Measurements from ENCODE around the gene PRKD1. TPM values are rescaled to one million over a fixed set of nuclear protein-coding genes. Genes with fewer than 3 reads are reported as not detected.

The PRKD1 gene
- total and polyA plus RNA-seq, 2 experiments from 2014 or later = 7.5 to 16.5 TPM

DNA sequence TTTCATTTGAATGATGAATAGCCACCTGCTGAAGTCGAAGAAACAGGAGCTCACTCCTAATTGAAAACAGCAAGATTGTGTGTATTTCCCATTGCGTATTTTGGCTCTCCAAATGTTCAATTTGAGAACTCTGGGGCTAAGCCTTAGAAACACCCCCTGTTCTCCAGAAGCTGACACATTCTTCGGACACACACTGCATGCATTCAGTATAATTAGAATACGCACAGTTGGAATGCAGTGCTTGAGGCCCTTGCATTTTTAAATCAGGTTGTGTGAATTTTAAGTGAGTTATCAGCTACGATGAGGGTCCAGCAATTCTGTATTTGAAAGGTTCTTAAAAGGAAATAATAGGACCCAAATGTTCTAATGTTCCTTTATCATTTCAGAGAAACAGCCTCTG lies 103.8 kb downstream of the PRKD1 start:
- Histone ChIP-seq H4K20me1 (ENCODE audit: insufficient read depth, poor library complexity, severe bottlenecking) (no peaks in the 10 kb centered on the region), H3K4me2 (no peak overlapping the region), H3K36me3 (replicated peaks; ENCODE audit: insufficient read depth, low read depth) (no peaks in the 10 kb centered on the region), H3K27me3 (no peaks in the 10 kb centered on the region), H3K79me2 (peaks cover 4% of the 10 kb centered on the region), H3K9me3 (ENCODE audit: low read depth) (no peaks in the 10 kb centered on the region), H3K9me2 (replicated peaks; ENCODE audit: insufficient read depth) (no peaks in the 10 kb centered on the region), H3K4me3 (no peak overlapping the region), H3K4me1 (ENCODE audit: insufficient read depth) (peaks cover 11% of the 10 kb centered on the region), H3K27ac (no peak overlapping the region), H2AFZ (no peak overlapping the region)
- TF ChIP-seq, protein P1, sequence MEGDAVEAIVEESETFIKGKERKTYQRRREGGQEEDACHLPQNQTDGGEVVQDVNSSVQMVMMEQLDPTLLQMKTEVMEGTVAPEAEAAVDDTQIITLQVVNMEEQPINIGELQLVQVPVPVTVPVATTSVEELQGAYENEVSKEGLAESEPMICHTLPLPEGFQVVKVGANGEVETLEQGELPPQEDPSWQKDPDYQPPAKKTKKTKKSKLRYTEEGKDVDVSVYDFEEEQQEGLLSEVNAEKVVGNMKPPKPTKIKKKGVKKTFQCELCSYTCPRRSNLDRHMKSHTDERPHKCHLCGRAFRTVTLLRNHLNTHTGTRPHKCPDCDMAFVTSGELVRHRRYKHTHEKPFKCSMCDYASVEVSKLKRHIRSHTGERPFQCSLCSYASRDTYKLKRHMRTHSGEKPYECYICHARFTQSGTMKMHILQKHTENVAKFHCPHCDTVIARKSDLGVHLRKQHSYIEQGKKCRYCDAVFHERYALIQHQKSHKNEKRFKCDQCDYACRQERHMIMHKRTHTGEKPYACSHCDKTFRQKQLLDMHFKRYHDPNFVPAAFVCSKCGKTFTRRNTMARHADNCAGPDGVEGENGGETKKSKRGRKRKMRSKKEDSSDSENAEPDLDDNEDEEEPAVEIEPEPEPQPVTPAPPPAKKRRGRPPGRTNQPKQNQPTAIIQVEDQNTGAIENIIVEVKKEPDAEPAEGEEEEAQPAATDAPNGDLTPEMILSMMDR (IDR thresholded peaks at IDR 0.05; ENCODE audit: poor library complexity) = no peak
- TF ChIP-seq EZH2 (IDR thresholded peaks at IDR 0.05; ENCODE audit: borderline replicate concordance) = no peak
- TF ChIP-seq EZH2phosphoT487 (IDR thresholded peaks at IDR 0.05; ENCODE audit: low read depth, severe bottlenecking, unreplicated experiment) = no peak
- no peak for DNase-seq (ENCODE audit: low spot score)
- 78% methylated on average over 5 of the region's 5 CpGs for WGBS (ENCODE audit: low lambda C conversion rate, missing lambda C conversion rate)

DNA sequence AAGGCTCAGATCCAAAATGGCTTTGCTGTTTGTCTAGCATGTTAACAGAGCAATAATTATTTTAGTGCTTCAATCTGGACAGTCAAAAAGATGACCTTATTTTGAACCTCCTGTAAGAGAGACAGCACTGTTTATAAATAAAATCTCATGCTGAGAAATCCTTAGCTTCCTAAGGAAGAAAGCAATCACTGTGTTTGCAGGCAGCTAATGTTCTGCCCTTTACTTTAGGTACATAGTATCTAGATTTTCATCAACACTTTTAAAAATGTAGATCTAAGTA lies 105.3 kb downstream of the PRKD1 start:
- Histone ChIP-seq H3K9me3 (ENCODE audit: low read depth) (no peaks in the 10 kb centered on the region), H3K36me3 (replicated peaks; ENCODE audit: insufficient read depth, low read depth) (no peaks in the 10 kb centered on the region), H3K79me2 (peaks cover 12% of the 10 kb centered on the region), H3K27ac (peak overlapping the region; percentile 1), H4K20me1 (ENCODE audit: insufficient read depth, poor library complexity, severe bottlenecking) (no peaks in the 10 kb centered on the region), H2AFZ (no peak overlapping the region), H3K4me3 (no peak overlapping the region), H3K4me1 (ENCODE audit: insufficient read depth) (peaks cover 11% of the 10 kb centered on the region), H3K9me2 (replicated peaks; ENCODE audit: insufficient read depth) (no peaks in the 10 kb centered on the region), H3K4me2 (peak overlapping the region; percentile 35), H3K27me3 (no peaks in the 10 kb centered on the region)
- DNase-seq (ENCODE audit: low spot score) = no peak
- no peak for TF ChIP-seq EZH2phosphoT487 (IDR thresholded peaks at IDR 0.05; ENCODE audit: low read depth, severe bottlenecking, unreplicated experiment)
- no peak for TF ChIP-seq EZH2 (IDR thresholded peaks at IDR 0.05; ENCODE audit: borderline replicate concordance)
- TF ChIP-seq, protein P1 (IDR thresholded peaks at IDR 0.05; ENCODE audit: poor library complexity) = no peak

DNA sequence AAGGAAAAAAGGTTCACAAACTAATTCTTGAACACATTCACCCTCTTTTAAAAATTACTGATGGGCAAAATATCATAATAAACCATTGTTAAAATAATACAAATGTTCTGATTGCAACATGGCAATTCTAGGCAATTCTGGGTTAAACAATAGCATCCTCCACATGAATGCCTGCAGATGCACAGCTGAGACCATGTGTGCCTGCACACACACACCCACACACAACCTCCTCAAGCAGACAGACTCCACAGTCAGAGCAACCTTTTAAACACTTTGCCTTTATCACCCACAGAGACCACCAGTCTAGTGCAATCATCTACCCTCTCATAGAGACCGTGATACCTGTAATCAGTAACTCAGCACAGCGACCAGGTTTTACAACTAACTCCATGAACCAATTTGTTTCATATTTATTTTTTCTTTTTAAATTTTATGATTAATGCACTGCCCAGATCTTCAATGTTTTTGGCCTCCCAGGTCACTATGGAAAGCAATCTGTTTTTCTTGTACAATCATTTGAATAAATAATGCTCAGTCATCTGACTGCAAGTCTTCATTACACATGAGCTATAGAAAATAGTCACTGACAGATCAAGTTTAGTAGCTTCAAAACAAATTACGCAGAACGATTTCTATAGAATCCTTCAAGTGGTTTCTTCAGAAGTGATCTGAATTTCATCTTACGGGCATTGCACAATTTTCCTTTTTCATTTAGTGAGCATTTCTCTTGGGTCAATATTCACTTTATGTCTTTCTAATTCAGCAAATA lies 105.8 kb downstream of the PRKD1 start:
- H3K9me2 ChIP-seq (replicated peaks; ENCODE audit: insufficient read depth) = no peaks in the 10 kb centered on the region
- no peak overlapping the region for H2AFZ ChIP-seq
- peak overlapping the region; percentile 35 for H3K4me2 ChIP-seq
- no peaks in the 10 kb centered on the region for H4K20me1 ChIP-seq (ENCODE audit: insufficient read depth, poor library complexity, severe bottlenecking)
- DNase-seq (ENCODE audit: low spot score) = no peak
- peaks cover 12% of the 10 kb centered on the region for H3K79me2 ChIP-seq
- peaks cover 11% of the 10 kb centered on the region for H3K4me1 ChIP-seq (ENCODE audit: insufficient read depth)
- H3K4me3 ChIP-seq = no peak overlapping the region
- TF ChIP-seq EZH2 (IDR thresholded peaks at IDR 0.05; ENCODE audit: borderline replicate concordance) (no peak), EZH2phosphoT487 (IDR thresholded peaks at IDR 0.05; ENCODE audit: low read depth, severe bottlenecking, unreplicated experiment) (no peak)
- TF ChIP-seq, protein P1 (IDR thresholded peaks at IDR 0.05; ENCODE audit: poor library complexity) = no peak
- H3K27ac ChIP-seq = peak overlapping the region; percentile 1
- 54% methylated on average over 5 of the region's 5 CpGs for WGBS (ENCODE audit: low lambda C conversion rate, missing lambda C conversion rate)
- H3K9me3 ChIP-seq (ENCODE audit: low read depth) = no peaks in the 10 kb centered on the region
- H3K27me3 ChIP-seq = no peaks in the 10 kb centered on the region
- H3K36me3 ChIP-seq (replicated peaks; ENCODE audit: insufficient read depth, low read depth) = no peaks in the 10 kb centered on the region

All from hepatocyte (in vitro differentiated cells).